ENCODE data around the gene E2F2.

E2F2 gene

GRCh38 chr1:23558140-23558871 is 27.3 kb upstream of the E2F2 start (continued):
- TF ChIP-seq ZNF610 (tag by site-specific recombination; IDR thresholded peaks at IDR 0.05; ENCODE audit: borderline replicate concordance) (0 out of 2 replicates have a peak, but pooled peaks have one; percentile 36), ZNF76 (tag by site-specific recombination; IDR thresholded peaks at IDR 0.05; ENCODE audit: borderline replicate concordance, low read depth) (0 out of 2 replicates have a peak, but pooled peaks have one; percentile 47), WT1 (tag by site-specific recombination; IDR thresholded peaks at IDR 0.05) (peak; percentile 71; the same call in 1 of the 2 replicates), SCRT1 (tag by site-specific recombination; IDR thresholded peaks at IDR 0.05; ENCODE audit: borderline replicate concordance) (no peak), ZBTB10 (tag by site-specific recombination; IDR thresholded peaks at IDR 0.05) (peak; percentile 81), CTCF (tag by site-specific recombination; IDR thresholded peaks at IDR 0.05) (no peak), INSM2 (tag by site-specific recombination; IDR thresholded peaks at IDR 0.05) (peak; percentile 57; the same call in 1 of the 2 replicates), ZNF518A (tag by site-specific recombination; conservative IDR thresholded peaks at IDR 0.05; ENCODE audit: low read depth) (no peak), TRIM28 (IDR thresholded peaks at IDR 0.05; ENCODE audit: borderline replicate concordance, low read length) (peak; percentile 54; the same call in 1 of the 2 replicates), ZNF248 (tag by site-specific recombination; IDR thresholded peaks at IDR 0.05) (no peak), ZBTB11 (tag by site-specific recombination; conservative IDR thresholded peaks at IDR 0.05; ENCODE audit: low read depth) (peak; percentile 65), ZBTB6 (tag by site-specific recombination; IDR thresholded peaks at IDR 0.05) (peak; percentile 38; the same call in 1 of the 2 replicates), ZNF600 (tag by site-specific recombination; IDR thresholded peaks at IDR 0.05) (peak; percentile 99), SP3 (tag by site-specific recombination; IDR thresholded peaks at IDR 0.05) (peak; percentile 89), ZNF19 (tag by site-specific recombination; IDR thresholded peaks at IDR 0.05; ENCODE audit: low read depth) (no peak), ZXDB (tag by site-specific recombination; IDR thresholded peaks at IDR 0.05) (peak; percentile 65; the same call in 1 of the 2 replicates), ZNF701 (tag by site-specific recombination; IDR thresholded peaks at IDR 0.05) (no peak), ZNF449 (tag by site-specific recombination; IDR thresholded peaks at IDR 0.05) (no peak; the same call in 1 of the 2 replicates)
